ENCODE data around the gene HS1BP3. TPM values are rescaled to one million over a fixed set of nuclear protein-coding genes. Genes with fewer than 3 reads are reported as not detected.

HS1BP3 gene
- total and polyA plus RNA-seq, 2 of the 13 experiments (the other 11 are each of a cell fraction or from before 2014, with no cell fraction given): 15.2 to 22.0 TPM

GRCh38 chr2:20633794-20634506, 16.9 kb downstream of the HS1BP3 start (continued):
- TF ChIP-seq AHDC1 (CRISPR knock-in tag; IDR thresholded peaks at IDR 0.05; ENCODE audit: borderline replicate concordance): no peak
- TF ChIP-seq CEBPB (IDR thresholded peaks at IDR 0.05; ENCODE audit: borderline replicate concordance, low read depth, low read length): no peak
- TF ChIP-seq ZNF605 (CRISPR knock-in tag; IDR thresholded peaks at IDR 0.05): no peak
- no peak for TF ChIP-seq ZNF460 (CRISPR knock-in tag; IDR thresholded peaks at IDR 0.05; ENCODE audit: borderline replicate concordance)
- TF ChIP-seq ZNF891 (CRISPR knock-in tag; IDR thresholded peaks at IDR 0.05): no peak
- no peak for TF ChIP-seq FOXP1 (IDR thresholded peaks at IDR 0.05)
- no peak for TF ChIP-seq FOXP1 (CRISPR knock-in tag; IDR thresholded peaks at IDR 0.05)
- no peak for TF ChIP-seq ZNF383 (CRISPR knock-in tag; IDR thresholded peaks at IDR 0.05; ENCODE audit: borderline replicate concordance)
- TF ChIP-seq ZNF598 (CRISPR knock-in tag; IDR thresholded peaks at IDR 0.05; ENCODE audit: borderline replicate concordance): no peak
- TF ChIP-seq TBP (CRISPR knock-in tag; IDR thresholded peaks at IDR 0.05): no peak
- TF ChIP-seq EED (CRISPR knock-in tag; IDR thresholded peaks at IDR 0.05): peak; percentile 79; the same call in 1 of the 2 replicates
- TF ChIP-seq HNRNPL (IDR thresholded peaks at IDR 0.05; ENCODE audit: low read depth, low read length): 0 out of 2 replicates have a peak, but pooled peaks have one; percentile 12

All from HepG2 (cell line).